ENCODE measurements around the gene RBBP7. TPM values are rescaled to one million over a fixed set of nuclear protein-coding genes. Genes with fewer than 3 reads are reported as not detected.

The RBBP7 gene
- total and polyA plus RNA-seq, 10 of the 15 experiments (the other 5 are each of a cell fraction or from before 2014, with no cell fraction given): 95.3 to 277 (median 194) TPM

DNA sequence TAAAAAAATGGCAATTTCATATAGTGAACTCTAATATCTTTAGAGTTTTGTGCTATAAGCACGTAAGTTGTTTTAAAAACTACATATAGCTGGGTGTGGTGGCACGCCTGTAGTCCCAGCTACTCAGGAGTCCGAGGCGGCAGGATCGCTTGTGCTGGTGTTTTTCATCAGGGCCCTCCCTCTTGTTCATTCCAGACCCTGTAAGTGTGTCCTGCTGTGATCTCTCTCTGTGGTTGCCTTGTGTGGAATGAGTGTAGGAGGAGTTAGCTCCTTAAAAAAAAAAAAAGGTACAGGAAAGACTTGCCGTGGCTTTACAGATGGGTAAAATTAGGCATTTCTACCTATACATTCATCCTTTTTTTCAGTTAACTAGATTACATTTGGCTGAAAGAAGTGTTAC is 35.4 kb downstream of the RBBP7 start:
- RAD21 ChIA-PET (ENCODE audit: unreplicated experiment): no interaction called here
- TF ChIP-seq JUND (IDR thresholded peaks at IDR 0.05; ENCODE audit: low read depth, low read length) (no peak), SIN3A (IDR thresholded peaks at IDR 0.05; ENCODE audit: low read depth, low read length) (no peak), CBFB (IDR thresholded peaks at IDR 0.05; ENCODE audit: low read depth) (no peak), TCF12 (IDR thresholded peaks at IDR 0.05; ENCODE audit: low read depth, low read length) (no peak), ESRRA (IDR thresholded peaks at IDR 0.05; ENCODE audit: low read length) (no peak), KDM1A (IDR thresholded peaks at IDR 0.05; ENCODE audit: borderline replicate concordance) (no peak), NR2C2 (IDR thresholded peaks at IDR 0.05; ENCODE audit: borderline replicate concordance, control insufficient read depth, insufficient read length, low read depth) (no peak), IKZF2 (IDR thresholded peaks at IDR 0.05) (no peak), RUNX3 (IDR thresholded peaks at IDR 0.05; ENCODE audit: low read length) (no peak), POLR2A (IDR thresholded peaks at IDR 0.05; ENCODE audit: low read depth, low read length) (no peak), ASH2L (IDR thresholded peaks at IDR 0.05; ENCODE audit: borderline replicate concordance, low read depth) (no peak), STAT1 (conservative IDR thresholded peaks at IDR 0.05) (no peak), TAF1 (IDR thresholded peaks at IDR 0.05; ENCODE audit: borderline replicate concordance, low read depth, low read length) (no peak), SRF (IDR thresholded peaks at IDR 0.05; ENCODE audit: low read depth in 2 of 2, low read length in 2 of 2) (no peak), ZNF274 (IDR thresholded peaks at IDR 0.05; ENCODE audit: insufficient read depth, insufficient read length) (no peak), PAX5 (IDR thresholded peaks at IDR 0.05; ENCODE audit: borderline replicate concordance, low read depth, low read length) (no peak)
- TF ChIP-seq, protein P1, sequence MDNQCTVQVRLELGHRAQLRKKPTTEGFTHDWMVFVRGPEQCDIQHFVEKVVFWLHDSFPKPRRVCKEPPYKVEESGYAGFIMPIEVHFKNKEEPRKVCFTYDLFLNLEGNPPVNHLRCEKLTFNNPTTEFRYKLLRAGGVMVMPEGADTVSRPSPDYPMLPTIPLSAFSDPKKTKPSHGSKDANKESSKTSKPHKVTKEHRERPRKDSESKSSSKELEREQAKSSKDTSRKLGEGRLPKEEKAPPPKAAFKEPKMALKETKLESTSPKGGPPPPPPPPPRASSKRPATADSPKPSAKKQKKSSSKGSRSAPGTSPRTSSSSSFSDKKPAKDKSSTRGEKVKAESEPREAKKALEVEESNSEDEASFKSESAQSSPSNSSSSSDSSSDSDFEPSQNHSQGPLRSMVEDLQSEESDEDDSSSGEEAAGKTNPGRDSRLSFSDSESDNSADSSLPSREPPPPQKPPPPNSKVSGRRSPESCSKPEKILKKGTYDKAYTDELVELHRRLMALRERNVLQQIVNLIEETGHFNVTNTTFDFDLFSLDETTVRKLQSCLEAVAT (IDR thresholded peaks at IDR 0.05): no peak
- TF ChIP-seq, protein P2, sequence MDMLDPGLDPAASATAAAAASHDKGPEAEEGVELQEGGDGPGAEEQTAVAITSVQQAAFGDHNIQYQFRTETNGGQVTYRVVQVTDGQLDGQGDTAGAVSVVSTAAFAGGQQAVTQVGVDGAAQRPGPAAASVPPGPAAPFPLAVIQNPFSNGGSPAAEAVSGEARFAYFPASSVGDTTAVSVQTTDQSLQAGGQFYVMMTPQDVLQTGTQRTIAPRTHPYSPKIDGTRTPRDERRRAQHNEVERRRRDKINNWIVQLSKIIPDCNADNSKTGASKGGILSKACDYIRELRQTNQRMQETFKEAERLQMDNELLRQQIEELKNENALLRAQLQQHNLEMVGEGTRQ (IDR thresholded peaks at IDR 0.05; ENCODE audit: borderline replicate concordance, low read depth, low read length): no peak
- no peak for ATAC-seq
- Histone ChIP-seq H3K4me3 (no peak overlapping the region), H3K9me3 (replicated peaks; ENCODE audit: control insufficient read depth, insufficient read depth, low read length) (no peaks in the 10 kb centered on the region), H3K4me1 (ENCODE audit: control insufficient read depth, insufficient read depth, low read length) (no peaks in the 10 kb centered on the region), H2AFZ (ENCODE audit: control insufficient read depth, low read depth, low read length) (no peak overlapping the region), H3K36me3 (ENCODE audit: control insufficient read depth in 2 of 2, insufficient read depth in 2 of 2, low read length in 1 of 2) (peaks cover 11 to 24% of the 10 kb centered on the region in 2 experiments), H3K9ac (ENCODE audit: control insufficient read depth, insufficient read depth, low read length) (no peak overlapping the region), H4K20me1 (ENCODE audit: control insufficient read depth, insufficient read depth) (no peaks in the 10 kb centered on the region), H3K4me2 (ENCODE audit: control insufficient read depth, insufficient read depth) (no peak overlapping the region), H3K27ac (ENCODE audit: control insufficient read depth, insufficient read depth) (no peak overlapping the region), H3K27me3 (replicated peaks in 1 of 2; ENCODE audit: control insufficient read depth in 2 of 2, insufficient read depth in 2 of 2, low read length in 1 of 2) (no peaks in the 10 kb centered on the region), H3K79me2 (ENCODE audit: control insufficient read depth, insufficient read depth, low read length) (no peaks in the 10 kb centered on the region)
- FAIRE-seq: no peak
- intact Hi-C loops (cut with micrococcal nuclease; ENCODE audit: unreplicated experiment) (no loop called here), in situ Hi-C loops (cut with MboI) (no loop called here)
- CTCF ChIA-PET: interaction anchor here (1.3 to 1.8 kb wide), 2 partner anchors 9 to 15 kb away, joined by 5 to 8 read pairs; no protein-coding TSS in a partner anchor
- SMC1A ChIA-PET (ENCODE audit: uncharacterized antibody, unreplicated experiment): interaction anchor here (0.9 to 1.5 kb wide), 2 partner anchors 9 to 11 kb away, joined by 3 to 6 read pairs; no protein-coding TSS in a partner anchor
- POLR2A ChIA-PET: no interaction called here
- DNase-seq (ENCODE audit: low read depth, low spot score): no peak
- BruUV-seq (replicated peaks): no TSS peak
- WGBS (ENCODE audit: insufficient coverage, insufficient replicate concordance, low lambda C conversion rate, missing lambda C conversion rate): 98% methylated on average over 6 of the region's 6 CpGs

Data from GM12878 (cell line).